Tibial nerve (tissue), 4 donors: ENCODE measurements around the gene CARD14. TPM values are rescaled to one million over a fixed set of nuclear protein-coding genes. Genes with fewer than 3 reads are reported as not detected.

Experiments used
- DNase-seq, 2 donors: peaks; one replicate each; pipeline ENCODE4 v3.0.0-alpha.2; 2019; ENCODE audit warnings: low spot score in 2 of 2
- H3K27ac ChIP-seq, 4 donors: fragments of 200-600 bp; sonication (generic) in 3 of 4; one replicate each; pipeline ENCODE4 v1.5.1; 2017 to 2019; ENCODE audit warnings: mild to moderate bottlenecking in 1 of 4
- H3K27me3 ChIP-seq, 2 donors: fragments of 200-600 bp; sonication (generic) in 1 of 2; one replicate each; pipeline versions ENCODE4 v1.5.1 to v1.6.0; 2017 to 2019
- H3K36me3 ChIP-seq, 3 donors: fragments of 200-600 bp; sonication (generic); one replicate each; pipeline ENCODE4 v1.5.1; 2018 to 2019
- H3K4me1 ChIP-seq, 4 donors: fragments of 200-600 bp; sonication (generic) in 3 of 4; one replicate each; pipeline ENCODE4 v1.5.1; 2017 to 2019
- H3K4me3 ChIP-seq, 4 donors: fragments of 200-600 bp; sonication (generic) in 3 of 4; one replicate each; pipeline ENCODE4 v1.5.1; 2017 to 2019; ENCODE audit warnings: mild to moderate bottlenecking in 1 of 4, moderate library complexity in 1 of 4
- H3K9me3 ChIP-seq, 4 donors: fragments of 200-600 bp; sonication (generic) in 3 of 4; one replicate each; pipeline ENCODE4 v1.5.1; 2017 to 2019
- CTCF ChIP-seq, 5 experiments: fragments of 200-600 bp in 3 of 5; fragments of 450-650 bp in 2 of 5; sonication (generic) in 3 of 5; IDR thresholded peaks; one replicate each; pipeline ENCODE4 v1.5.1; 2016 to 2019; ENCODE audit warnings: antibody characterized with exemption in 5 of 5, mild to moderate bottlenecking in 3 of 5, moderate library complexity in 2 of 5
- EP300 ChIP-seq, 2 donors: sonication (generic); formaldehyde crosslinking; IDR thresholded peaks; one replicate each; pipeline ENCODE4 v1.6.1; 2017; ENCODE audit warnings: antibody characterized with exemption in 2 of 2, mild to moderate bottlenecking in 1 of 2
- POLR2A ChIP-seq, 2 donors: fragments of 450-650 bp; IDR thresholded peaks; one replicate each; pipeline ENCODE4 v1.6.1; 2017; ENCODE audit warnings: antibody characterized with exemption in 2 of 2, mild to moderate bottlenecking in 2 of 2, moderate library complexity in 2 of 2
- WGBS, 2 donors: methylation state at CpG; one replicate each; pipeline ENCODE4 v1.1.5; 2018; 5-methylcytosine and 5-hydroxymethylcytosine counted together
- total RNA-seq, 4 donors: library from RNA; depleted of rRNA; stranded (reverse); fragments of >200 nt; gene quantifications; one replicate each; pipeline ENCODE4 v1.1.0, GENCODE V29; 2016

The CARD14 gene
- total RNA-seq, 4 donors from 2014 or later: 0.22 to 4.4 (median 1.3) TPM

- H3K36me3 ChIP-seq: peaks cover 0 to 52% (median 0%) of the 10 kb centered on the region in 3 donors
Measured at GRCh38 chr17:80223838-80224497, 54.1 kb downstream of the CARD14 start.

GRCh38 chr17:80224683-80225082 is 54.9 kb downstream of the CARD14 start:
- TF ChIP-seq EP300 (IDR thresholded peaks at IDR 0.05) (no peak), POLR2A (IDR thresholded peaks at IDR 0.05) (no peak), CTCF (IDR thresholded peaks at IDR 0.05) (no peak)
- Histone ChIP-seq H3K4me1 (peaks cover 0 to 20% (median 7%) of the 10 kb centered on the region in 4 donors), H3K27ac (no peak overlapping the region), H3K9me3 (no peaks in the 10 kb centered on the region), H3K4me3 (no peak overlapping the region), H3K36me3 (peaks cover 0 to 59% (median 0%) of the 10 kb centered on the region in 3 donors), H3K27me3 (no peaks in the 10 kb centered on the region)
- 83 to 92% methylated on average over 5 to 6 of the region's 6 CpGs for WGBS, 2 donors
- no peak for DNase-seq

More at GRCh38 chr17:80223838-80224497, 54.1 kb downstream of the CARD14 start:
- Histone ChIP-seq H3K4me3 (no peak overlapping the region), H3K9me3 (no peaks in the 10 kb centered on the region), H3K27me3 (no peaks in the 10 kb centered on the region), H3K4me1 (peaks cover 0 to 27% (median 9%) of the 10 kb centered on the region in 4 donors), H3K27ac (no peak overlapping the region)
- DNase-seq: no peak
- TF ChIP-seq CTCF (IDR thresholded peaks at IDR 0.05): no peak
- no peak for TF ChIP-seq EP300 (IDR thresholded peaks at IDR 0.05)
- TF ChIP-seq POLR2A (IDR thresholded peaks at IDR 0.05): no peak
- WGBS, 2 donors: 87 to 89% methylated on average over 11 of the region's 11 CpGs

- H3K4me3 ChIP-seq: no peak overlapping the region
- 74 to 84% methylated on average over 6 of the region's 6 CpGs for WGBS, 2 donors
- no peak overlapping the region for H3K27ac ChIP-seq
- H3K36me3 ChIP-seq: peaks cover 0 to 64% (median 0%) of the 10 kb centered on the region in 3 donors
- no peaks in the 10 kb centered on the region for H3K9me3 ChIP-seq
- TF ChIP-seq EP300 (IDR thresholded peaks at IDR 0.05): no peak
- no peak for TF ChIP-seq POLR2A (IDR thresholded peaks at IDR 0.05)
- no peak for TF ChIP-seq CTCF (IDR thresholded peaks at IDR 0.05)
- H3K27me3 ChIP-seq: no peaks in the 10 kb centered on the region
- H3K4me1 ChIP-seq: peaks cover 0 to 19% (median 7%) of the 10 kb centered on the region in 4 donors
- no peak for DNase-seq
Measured at GRCh38 chr17:80225230-80225629, 55.4 kb downstream of the CARD14 start.

GRCh38 chr17:80227156-80227555 is 57.3 kb downstream of the CARD14 start:
- Histone ChIP-seq H3K4me1 (peaks cover 0 to 5% (median 0%) of the 10 kb centered on the region in 4 donors), H3K36me3 (peaks cover 0 to 84% (median 0%) of the 10 kb centered on the region in 3 donors), H3K4me3 (no peak overlapping the region), H3K27ac (no peak overlapping the region), H3K27me3 (no peaks in the 10 kb centered on the region), H3K9me3 (peaks cover 0 to 8% (median under 1%) of the 10 kb centered on the region in 4 donors)
- TF ChIP-seq POLR2A (IDR thresholded peaks at IDR 0.05) (no peak), EP300 (IDR thresholded peaks at IDR 0.05) (no peak), CTCF (IDR thresholded peaks at IDR 0.05) (no peak)
- WGBS, 2 donors: 81 to 94% methylated on average over 4 of the region's 4 CpGs
- no peak for DNase-seq

GRCh38 chr17:80227666-80228065 is 57.8 kb downstream of the CARD14 start:
- H3K36me3 ChIP-seq: peaks cover 0 to 87% (median 0%) of the 10 kb centered on the region in 3 donors
- WGBS, 2 donors: 95% methylated on average over 10 to 11 of the region's 11 CpGs
- H3K4me1 ChIP-seq: no peaks in the 10 kb centered on the region
- H3K4me3 ChIP-seq: no peak overlapping the region
- H3K9me3 ChIP-seq: peaks cover 0 to 13% (median 3%) of the 10 kb centered on the region in 4 donors
- H3K27ac ChIP-seq: no peak overlapping the region
- TF ChIP-seq POLR2A (IDR thresholded peaks at IDR 0.05): no peak
- TF ChIP-seq CTCF (IDR thresholded peaks at IDR 0.05): no peak
- no peak for TF ChIP-seq EP300 (IDR thresholded peaks at IDR 0.05)
- H3K27me3 ChIP-seq: no peaks in the 10 kb centered on the region
- DNase-seq: no peak
